HepG2 (cell line): ENCODE data around the gene REEP3. TPM values are rescaled to one million over a fixed set of nuclear protein-coding genes. Genes with fewer than 3 reads are reported as not detected.

Source experiments
- ATF6 ChIP-seq: sonication (generic); formaldehyde crosslinking; conservative IDR thresholded peaks from 2 replicates; pipeline ENCODE4 v1.4.0; 2020; ENCODE audit warnings: missing genetic modification reagents
- ETV5 ChIP-seq: IDR thresholded peaks from 2 replicates; pipeline ENCODE4 v1.6.1; 2018; ENCODE audit warnings: missing biosample characterization, missing genetic modification reagents, inconsistent platforms, borderline replicate concordance
- ETV6 ChIP-seq: sonication (generic); formaldehyde crosslinking; conservative IDR thresholded peaks from 2 replicates; pipeline ENCODE4 v1.4.0; 2020; ENCODE audit warnings: missing genetic modification reagents
- GABPA ChIP-seq, 2 experiments: IDR thresholded peaks; 2 replicates each; pipeline ENCODE4 v1.6.1; 2011 to 2016; ENCODE audit warnings: low read depth in 2 of 2, low read length in 1 of 2, missing biosample characterization in 1 of 2, missing genetic modification characterization in 1 of 2
- HDAC6 ChIP-seq: fragments of 200-600 bp; sonication (generic); IDR thresholded peaks from 2 replicates; pipeline ENCODE4 v1.7.0; 2017; ENCODE audit warnings: mild to moderate bottlenecking, antibody characterized with exemption, low read length, low read depth
- HINFP ChIP-seq: sonication (generic); formaldehyde crosslinking; IDR thresholded peaks from 2 replicates; pipeline ENCODE4 v1.4.0; 2020; ENCODE audit warnings: low read depth, mild to moderate bottlenecking, missing genetic modification reagents
- KAT8 ChIP-seq: IDR thresholded peaks from 2 replicates; pipeline ENCODE4 v1.6.1; 2016; ENCODE audit warnings: missing genetic modification reagents, missing compliant biosample characterization
- KLF6 ChIP-seq: IDR thresholded peaks from 2 replicates; pipeline ENCODE4 v1.8.0; 2016; ENCODE audit warnings: missing biosample characterization, missing genetic modification reagents
- MAFF ChIP-seq: IDR thresholded peaks from 2 replicates; pipeline ENCODE4 v1.6.1; 2011; ENCODE audit warnings: low read depth, low read length, improper control_type of control experiment
- MED13 ChIP-seq: sonication (generic); formaldehyde crosslinking; IDR thresholded peaks from 2 replicates; pipeline ENCODE4 v1.5.0; 2020; ENCODE audit warnings: missing genetic modification reagents
- MIER3 ChIP-seq: IDR thresholded peaks from 2 replicates; pipeline ENCODE4 v1.6.1; 2016; ENCODE audit warnings: missing compliant biosample characterization, borderline replicate concordance
- MTF1 ChIP-seq: sonication (generic); formaldehyde crosslinking; IDR thresholded peaks from 2 replicates; pipeline ENCODE4 v1.5.0; 2020; ENCODE audit warnings: missing genetic modification reagents
- MTF2 ChIP-seq: sonication (generic); formaldehyde crosslinking; IDR thresholded peaks from 2 replicates; pipeline ENCODE4 v1.5.0; 2020; ENCODE audit warnings: missing genetic modification reagents, borderline replicate concordance
- REXO4 ChIP-seq: sonication (generic); formaldehyde crosslinking; IDR thresholded peaks from 2 replicates; pipeline ENCODE4 v1.8.0; 2022; ENCODE audit warnings: missing genetic modification reagents, mild to moderate bottlenecking, borderline replicate concordance
- TARDBP ChIP-seq: sonication (generic); formaldehyde crosslinking; IDR thresholded peaks from 2 replicates; pipeline ENCODE4 v1.8.0; 2022; ENCODE audit warnings: mild to moderate bottlenecking, missing genetic modification reagents
- ZBTB33 ChIP-seq: sonication (generic); formaldehyde crosslinking; IDR thresholded peaks from 2 replicates; pipeline ENCODE4 v1.4.0; 2020; ENCODE audit warnings: missing genetic modification reagents
- ZBTB7B ChIP-seq: sonication (generic); formaldehyde crosslinking; IDR thresholded peaks from 2 replicates; pipeline ENCODE4 v1.4.0; 2020; ENCODE audit warnings: missing genetic modification reagents
- ZFP90 ChIP-seq: sonication (generic); formaldehyde crosslinking; IDR thresholded peaks from 2 replicates; pipeline ENCODE4 v1.8.0; 2022; ENCODE audit warnings: missing genetic modification reagents, mild to moderate bottlenecking, inconsistent platforms, borderline replicate concordance
- ZNF274 ChIP-seq: sonication (generic); formaldehyde crosslinking; IDR thresholded peaks from 2 replicates; pipeline ENCODE4 v1.5.1; 2020; ENCODE audit warnings: mild to moderate bottlenecking, missing genetic modification reagents
- ZNF512 ChIP-seq: sonication (generic); formaldehyde crosslinking; IDR thresholded peaks from 2 replicates; pipeline ENCODE4 v1.4.0; 2020; ENCODE audit warnings: mild to moderate bottlenecking, missing genetic modification reagents
- ZNF761 ChIP-seq: sonication (generic); formaldehyde crosslinking; conservative IDR thresholded peaks from 2 replicates; pipeline ENCODE4 v1.4.0; 2020; ENCODE audit warnings: mild to moderate bottlenecking, missing genetic modification reagents
- ZZZ3 ChIP-seq: sonication (generic); formaldehyde crosslinking; IDR thresholded peaks from 2 replicates; pipeline ENCODE4 v1.4.0; 2020; ENCODE audit warnings: missing genetic modification reagents, mild to moderate bottlenecking, borderline replicate concordance
- polyA plus RNA-seq, 8 experiments: library from polyadenylated mRNA; depleted of rRNA in 3 of 8; stranded (reverse) in 7 of 8; unstranded in 1 of 8; fragments of >200 nt; fragmentation: Illumina TruSeq in 4 of 8; extraction: Trizol in 4 of 8; gene quantifications; 2 replicates each; pipeline versions ENCODE4 v1.2.1 to v1.2.3, GENCODE V29; 2011 to 2016; ENCODE audit warnings: low read depth in 4 of 8, missing spikeins in 1 of 8, mixed read lengths in 1 of 8; ENCODE audit not compliant: insufficient read depth in 1 of 8
- total RNA-seq, 5 experiments: library from RNA; depleted of rRNA; stranded (reverse); fragments of >200 nt; fragmentation: Illumina TruSeq; extraction: Trizol; gene quantifications; 2 replicates each; pipeline ENCODE4 v1.2.3, GENCODE V29; 2016; ENCODE audit warnings: low read depth in 1 of 5

Gene REEP3
- total and polyA plus RNA-seq, 2 of the 13 experiments (the other 11 are each of a cell fraction or from before 2014, with no cell fraction given): 7.1 to 31.4 TPM

- TF ChIP-seq ZBTB33 (CRISPR knock-in tag): peak; percentile 45; the same call in 1 of the 2 replicates
- peak; percentile 66 for TF ChIP-seq ZBTB7B (CRISPR knock-in tag)
- TF ChIP-seq KAT8 (CRISPR knock-in tag): peak; percentile 55
- TF ChIP-seq MAFF: no peak
- no peak for TF ChIP-seq ZZZ3 (CRISPR knock-in tag)
- 0 out of 2 replicates have a peak, but pooled peaks have one; percentile 6 for TF ChIP-seq ZNF761 (CRISPR knock-in tag)
- TF ChIP-seq MTF2 (CRISPR knock-in tag): no peak
- no peak for TF ChIP-seq REXO4 (CRISPR knock-in tag)
- no peak for TF ChIP-seq HDAC6
- TF ChIP-seq ETV5 (CRISPR knock-in tag): peak; percentile 36; the same call in 1 of the 2 replicates
- TF ChIP-seq HINFP (CRISPR knock-in tag): 0 out of 2 replicates have a peak, but pooled peaks have one; percentile 44
- 0 out of 2 replicates have a peak, but pooled peaks have one; percentile 40 for TF ChIP-seq ZFP90 (CRISPR knock-in tag)
- TF ChIP-seq MIER3 (CRISPR knock-in tag): no peak
- TF ChIP-seq GABPA (IDR thresholded peaks at IDR 0.05; ENCODE audit: low read depth, low read length): no peak
- TF ChIP-seq GABPA (CRISPR knock-in tag; IDR thresholded peaks at IDR 0.05; ENCODE audit: low read depth): peak; percentile 38; the same call in 1 of the 2 replicates
- no peak for TF ChIP-seq ZNF512 (CRISPR knock-in tag)
- TF ChIP-seq KLF6 (CRISPR knock-in tag): 0 out of 2 replicates have a peak, but pooled peaks have one; percentile 1
- TF ChIP-seq MTF1: no peak
- TF ChIP-seq ZNF274: no peak
- TF ChIP-seq MED13 (CRISPR knock-in tag): no peak; the same call in 1 of the 2 replicates
- TF ChIP-seq ETV6 (CRISPR knock-in tag): no peak; the same call in 1 of the 2 replicates
- 0 out of 2 replicates have a peak, but pooled peaks have one; percentile 15 for TF ChIP-seq TARDBP (CRISPR knock-in tag)
- TF ChIP-seq ATF6 (CRISPR knock-in tag): no peak
Observed at GRCh38 chr10:63520500-63521415, at the start of gene REEP3 (continued).
